ENCODE measurements around the gene GTF2H4.

GTF2H4 gene

DNA sequence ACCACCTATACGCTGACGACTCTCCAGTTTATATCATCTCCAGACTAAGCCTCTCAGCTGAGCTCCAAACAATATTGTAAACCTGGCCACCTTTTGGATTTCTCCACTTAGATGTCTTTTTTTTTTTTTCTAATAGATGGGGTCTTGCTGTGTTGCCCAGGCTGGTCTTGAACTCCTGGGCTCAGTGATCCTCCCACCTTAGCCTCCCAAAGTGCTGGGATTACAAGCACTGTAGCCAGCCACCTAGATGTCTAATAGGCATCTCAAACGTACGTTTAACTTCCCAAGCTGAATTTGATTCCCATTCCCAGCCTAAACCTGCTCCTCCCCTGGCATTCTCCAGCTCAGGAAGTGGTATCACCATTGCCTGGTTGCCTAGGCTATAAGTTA lies 18.5 kb upstream of the GTF2H4 start:
- no peak for TF ChIP-seq ZFX (IDR thresholded peaks at IDR 0.05; ENCODE audit: borderline replicate concordance)
- TF ChIP-seq, protein P1, sequence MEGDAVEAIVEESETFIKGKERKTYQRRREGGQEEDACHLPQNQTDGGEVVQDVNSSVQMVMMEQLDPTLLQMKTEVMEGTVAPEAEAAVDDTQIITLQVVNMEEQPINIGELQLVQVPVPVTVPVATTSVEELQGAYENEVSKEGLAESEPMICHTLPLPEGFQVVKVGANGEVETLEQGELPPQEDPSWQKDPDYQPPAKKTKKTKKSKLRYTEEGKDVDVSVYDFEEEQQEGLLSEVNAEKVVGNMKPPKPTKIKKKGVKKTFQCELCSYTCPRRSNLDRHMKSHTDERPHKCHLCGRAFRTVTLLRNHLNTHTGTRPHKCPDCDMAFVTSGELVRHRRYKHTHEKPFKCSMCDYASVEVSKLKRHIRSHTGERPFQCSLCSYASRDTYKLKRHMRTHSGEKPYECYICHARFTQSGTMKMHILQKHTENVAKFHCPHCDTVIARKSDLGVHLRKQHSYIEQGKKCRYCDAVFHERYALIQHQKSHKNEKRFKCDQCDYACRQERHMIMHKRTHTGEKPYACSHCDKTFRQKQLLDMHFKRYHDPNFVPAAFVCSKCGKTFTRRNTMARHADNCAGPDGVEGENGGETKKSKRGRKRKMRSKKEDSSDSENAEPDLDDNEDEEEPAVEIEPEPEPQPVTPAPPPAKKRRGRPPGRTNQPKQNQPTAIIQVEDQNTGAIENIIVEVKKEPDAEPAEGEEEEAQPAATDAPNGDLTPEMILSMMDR (IDR thresholded peaks at IDR 0.05), result no peak
- H3K27ac ChIP-seq, result no peak overlapping the region

DNA sequence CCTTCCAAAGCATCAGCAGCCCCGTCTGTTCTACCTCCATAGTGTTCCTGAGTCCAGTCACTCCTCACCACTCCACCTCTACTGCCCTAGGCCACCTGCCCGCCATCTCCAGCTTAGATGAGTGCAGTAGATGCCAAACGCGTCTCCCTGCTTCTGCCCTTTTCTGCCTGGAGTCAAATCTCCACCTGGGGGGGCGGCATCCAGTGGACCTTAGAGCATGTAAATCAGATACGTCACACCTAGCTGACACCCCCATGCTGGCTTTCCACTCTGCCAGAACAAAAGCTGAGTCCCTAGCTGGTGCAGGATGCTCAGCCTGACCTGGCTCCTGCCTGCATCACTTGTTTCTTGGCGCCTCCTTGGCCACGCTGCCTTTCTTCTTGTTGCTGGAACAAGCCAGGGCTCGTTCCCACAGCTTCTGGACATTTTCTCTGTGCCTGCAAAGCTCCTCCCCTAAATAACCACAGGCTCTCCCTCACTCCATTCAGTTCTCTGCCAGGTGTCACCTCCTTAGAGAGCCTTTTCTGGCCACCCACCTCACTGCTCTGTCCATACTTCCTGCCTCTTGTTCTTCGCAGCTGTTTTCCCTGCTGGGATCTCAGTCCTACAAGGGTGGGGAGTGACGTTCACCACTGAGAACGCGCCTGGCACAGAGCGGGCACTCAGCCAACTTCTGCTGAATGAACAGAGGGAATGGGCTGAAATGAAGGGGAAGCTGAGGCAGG lies 17.9 kb upstream of the GTF2H4 start:
- no peak overlapping the region for H3K27ac ChIP-seq
- TF ChIP-seq, protein P1 (IDR thresholded peaks at IDR 0.05), result no peak
- TF ChIP-seq ZFX (IDR thresholded peaks at IDR 0.05; ENCODE audit: borderline replicate concordance), result no peak

DNA sequence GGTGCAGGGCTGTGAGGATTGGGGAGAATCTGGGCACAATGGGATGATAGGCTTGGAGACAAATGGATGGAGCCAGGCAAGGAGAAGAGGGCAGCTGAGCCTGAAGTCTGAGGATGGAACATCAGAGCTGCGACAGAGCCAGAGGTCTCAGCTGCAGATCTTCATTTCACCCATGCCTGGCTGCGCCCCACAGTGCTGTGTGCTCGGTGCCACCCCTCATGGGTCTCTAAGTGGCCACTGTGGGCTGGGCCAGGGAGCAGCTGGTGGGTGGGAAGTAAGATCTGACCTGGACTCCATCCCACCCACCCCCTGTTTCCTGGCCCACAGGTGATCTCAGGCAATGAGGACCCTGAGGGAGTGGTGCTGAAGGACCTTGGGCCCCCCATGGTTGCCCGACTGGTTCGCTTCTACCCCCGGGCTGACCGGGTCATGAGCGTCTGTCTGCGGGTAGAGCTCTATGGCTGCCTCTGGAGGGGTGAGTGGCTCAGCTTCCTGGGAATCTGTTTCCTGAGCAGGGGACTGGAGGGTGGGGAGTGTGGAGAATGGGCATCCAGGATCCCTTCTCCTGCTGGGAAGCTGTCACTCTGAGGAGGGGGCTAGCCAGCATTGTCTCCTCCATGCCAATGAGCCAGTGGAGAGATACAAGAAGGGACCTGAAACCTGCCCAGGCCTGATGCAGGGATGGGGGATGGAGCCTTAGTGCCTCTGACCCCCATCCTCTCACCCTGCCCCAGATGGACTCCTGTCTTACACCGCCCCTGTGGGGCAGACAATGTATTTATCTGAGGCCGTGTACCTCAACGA lies 17.2 kb upstream of the GTF2H4 start:
- TF ChIP-seq, protein P1 (IDR thresholded peaks at IDR 0.05), result no peak
- TF ChIP-seq ZFX (IDR thresholded peaks at IDR 0.05; ENCODE audit: borderline replicate concordance), result no peak
- H3K27ac ChIP-seq, result no peak overlapping the region

DNA sequence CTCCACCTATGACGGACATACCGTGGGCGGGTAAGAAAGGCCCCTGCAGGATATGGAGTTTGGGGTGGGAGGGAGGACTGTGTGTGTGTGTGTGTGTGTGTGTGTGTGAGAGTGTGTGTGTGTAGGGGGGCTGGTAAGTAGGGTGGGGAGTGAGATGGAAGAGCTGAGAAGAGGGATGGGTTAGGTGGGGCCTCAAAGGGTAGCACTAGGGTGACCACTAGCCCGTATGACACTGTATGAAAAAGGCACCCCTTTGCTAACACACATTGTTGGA lies 16.6 kb upstream of the GTF2H4 start:
- no peak overlapping the region for H3K27ac ChIP-seq
- no peak for TF ChIP-seq ZFX (IDR thresholded peaks at IDR 0.05; ENCODE audit: borderline replicate concordance)
- TF ChIP-seq, protein P1 (IDR thresholded peaks at IDR 0.05), result no peak

DNA sequence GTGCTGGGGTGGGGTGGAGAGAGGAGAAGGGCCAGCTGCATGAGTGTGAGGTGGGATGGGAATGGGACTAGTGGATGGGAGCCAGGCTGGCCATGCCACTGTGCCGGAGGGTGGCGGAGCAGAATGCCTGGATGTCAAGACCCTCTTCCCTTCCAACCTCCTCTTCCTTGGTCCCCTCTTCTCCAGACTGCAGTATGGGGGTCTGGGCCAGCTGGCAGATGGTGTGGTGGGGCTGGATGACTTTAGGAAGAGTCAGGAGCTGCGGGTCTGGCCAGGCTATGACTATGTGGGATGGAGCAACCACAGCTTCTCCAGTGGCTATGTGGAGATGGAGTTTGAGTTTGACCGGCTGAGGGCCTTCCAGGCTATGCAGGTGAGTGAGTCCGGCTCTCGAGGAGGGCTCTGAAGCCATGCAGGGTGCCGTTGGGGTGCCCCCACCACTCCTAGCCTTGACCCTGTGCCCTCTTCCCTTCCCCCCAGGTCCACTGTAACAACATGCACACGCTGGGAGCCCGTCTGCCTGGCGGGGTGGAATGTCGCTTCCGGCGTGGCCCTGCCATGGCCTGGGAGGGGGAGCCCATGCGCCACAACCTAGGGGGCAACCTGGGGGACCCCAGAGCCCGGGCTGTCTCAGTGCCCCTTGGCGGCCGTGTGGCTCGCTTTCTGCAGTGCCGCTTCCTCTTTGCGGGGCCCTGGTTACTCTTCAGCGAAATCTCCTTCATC lies 16.0 kb upstream of the GTF2H4 start:
- TF ChIP-seq ZFX (IDR thresholded peaks at IDR 0.05; ENCODE audit: borderline replicate concordance), result no peak
- TF ChIP-seq, protein P1 (IDR thresholded peaks at IDR 0.05), result no peak
- H3K27ac ChIP-seq, result no peak overlapping the region

DNA sequence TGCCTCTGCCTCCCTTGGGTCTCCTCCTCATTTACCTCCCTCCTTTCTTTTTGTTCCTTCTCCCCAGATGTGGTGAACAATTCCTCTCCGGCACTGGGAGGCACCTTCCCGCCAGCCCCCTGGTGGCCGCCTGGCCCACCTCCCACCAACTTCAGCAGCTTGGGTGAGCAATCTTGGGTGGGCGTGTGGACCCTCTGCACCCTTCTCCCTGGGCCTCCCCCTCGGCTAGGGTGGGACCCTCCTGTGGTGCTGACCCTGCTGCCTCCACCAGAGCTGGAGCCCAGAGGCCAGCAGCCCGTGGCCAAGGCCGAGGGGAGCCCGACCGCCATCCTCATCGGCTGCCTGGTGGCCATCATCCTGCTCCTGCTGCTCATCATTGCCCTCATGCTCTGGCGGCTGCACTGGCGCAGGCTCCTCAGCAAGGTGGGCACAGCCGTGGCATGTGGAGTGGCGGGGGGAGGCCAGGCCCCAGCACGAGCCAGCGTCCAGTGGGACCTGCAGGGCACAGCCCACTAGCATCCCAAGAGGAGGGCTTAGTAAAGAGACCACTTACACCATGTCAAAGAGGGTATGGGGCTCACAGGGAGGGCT lies 14.9 kb upstream of the GTF2H4 start:
- no peak overlapping the region for H3K27ac ChIP-seq
- TF ChIP-seq, protein P1 (IDR thresholded peaks at IDR 0.05), result 0 out of 2 replicates have a peak, but pooled peaks have one; percentile 11
- TF ChIP-seq ZFX (IDR thresholded peaks at IDR 0.05; ENCODE audit: borderline replicate concordance), result no peak

All from 22Rv1 (cell line).